ENCODE data around the gene CCSER2. TPM values are rescaled to one million over a fixed set of nuclear protein-coding genes. Genes with fewer than 3 reads are reported as not detected.
"Not testable (repeated sequence)": the region's sequence is repeated elsewhere in the genome, so short reads cannot be mapped to it uniquely, and the experiment has no call there.

Gene CCSER2, protein sequence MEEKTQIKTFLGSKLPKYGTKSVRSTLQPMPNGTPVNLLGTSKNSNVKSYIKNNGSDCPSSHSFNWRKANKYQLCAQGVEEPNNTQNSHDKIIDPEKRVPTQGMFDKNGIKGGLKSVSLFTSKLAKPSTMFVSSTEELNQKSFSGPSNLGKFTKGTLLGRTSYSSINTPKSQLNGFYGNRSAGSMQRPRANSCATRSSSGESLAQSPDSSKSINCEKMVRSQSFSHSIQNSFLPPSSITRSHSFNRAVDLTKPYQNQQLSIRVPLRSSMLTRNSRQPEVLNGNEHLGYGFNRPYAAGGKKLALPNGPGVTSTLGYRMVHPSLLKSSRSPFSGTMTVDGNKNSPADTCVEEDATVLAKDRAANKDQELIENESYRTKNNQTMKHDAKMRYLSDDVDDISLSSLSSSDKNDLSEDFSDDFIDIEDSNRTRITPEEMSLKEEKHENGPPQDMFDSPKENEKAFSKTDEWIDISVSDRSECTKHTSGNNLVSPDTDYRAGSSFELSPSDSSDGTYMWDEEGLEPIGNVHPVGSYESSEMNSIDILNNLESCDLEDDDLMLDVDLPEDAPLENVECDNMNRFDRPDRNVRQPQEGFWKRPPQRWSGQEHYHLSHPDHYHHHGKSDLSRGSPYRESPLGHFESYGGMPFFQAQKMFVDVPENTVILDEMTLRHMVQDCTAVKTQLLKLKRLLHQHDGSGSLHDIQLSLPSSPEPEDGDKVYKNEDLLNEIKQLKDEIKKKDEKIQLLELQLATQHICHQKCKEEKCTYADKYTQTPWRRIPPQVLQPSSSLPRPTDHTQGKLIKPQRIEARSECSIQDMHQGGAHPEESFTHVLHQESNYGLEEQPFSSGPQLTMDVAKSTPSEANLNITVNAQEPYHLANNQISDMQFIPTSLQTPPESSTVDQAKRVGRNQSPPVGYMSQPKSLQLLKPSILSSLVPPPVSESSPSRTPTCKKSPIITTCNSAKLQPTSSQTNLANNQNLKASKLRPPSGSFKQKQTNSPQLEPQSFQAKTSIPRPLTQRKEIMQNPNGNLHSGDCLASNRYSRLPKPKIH
- polyA plus RNA-seq (ENCODE audit: insufficient read length), result 54.6 TPM

DNA sequence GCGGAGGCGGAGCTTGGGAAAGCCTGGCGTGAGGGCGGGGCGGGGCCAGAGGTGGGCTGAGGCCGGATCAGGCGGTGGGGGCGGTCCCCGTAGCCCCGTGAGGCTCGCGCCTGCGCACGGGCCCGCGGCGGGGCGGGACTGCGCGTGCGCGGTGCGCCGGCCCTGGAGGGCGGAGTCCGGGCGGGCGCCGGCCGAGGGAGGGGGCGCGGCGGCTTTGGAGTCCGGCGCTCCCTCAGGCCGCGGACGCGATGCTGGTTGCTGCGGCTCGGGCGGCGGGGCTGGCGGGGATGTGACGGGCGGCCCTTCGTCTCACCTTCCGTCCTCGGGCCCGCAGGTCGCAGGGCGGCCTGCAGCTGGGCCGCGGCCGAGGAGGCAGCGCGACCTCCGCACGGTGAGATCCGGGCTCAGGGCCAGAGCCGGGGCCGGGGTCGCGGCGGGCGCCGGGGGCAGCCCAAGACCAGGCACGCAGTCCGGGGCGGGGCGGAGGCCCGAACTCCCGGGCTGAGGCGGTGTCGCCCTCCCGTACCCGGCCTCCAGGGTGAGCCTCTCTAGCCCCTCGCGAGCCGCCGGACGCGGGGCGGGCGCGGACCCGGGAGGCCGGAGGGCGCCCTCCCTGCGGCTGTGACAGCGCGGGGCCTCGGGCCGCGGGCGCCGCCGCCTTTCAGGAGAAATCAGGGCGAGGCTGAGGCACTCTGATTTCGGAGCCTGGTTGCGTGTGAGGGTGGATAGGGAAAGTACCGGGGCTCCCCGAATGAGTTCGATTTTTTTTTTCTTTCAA lies at the start of gene CCSER2:
Gene CCSER2 (plus strand): TSS at position 172 of the 778 bp plus-strand sequence. CDS start 42,464 bp downstream, outside the sequence.
- DNase-seq, result peak; percentile 92

DNA sequence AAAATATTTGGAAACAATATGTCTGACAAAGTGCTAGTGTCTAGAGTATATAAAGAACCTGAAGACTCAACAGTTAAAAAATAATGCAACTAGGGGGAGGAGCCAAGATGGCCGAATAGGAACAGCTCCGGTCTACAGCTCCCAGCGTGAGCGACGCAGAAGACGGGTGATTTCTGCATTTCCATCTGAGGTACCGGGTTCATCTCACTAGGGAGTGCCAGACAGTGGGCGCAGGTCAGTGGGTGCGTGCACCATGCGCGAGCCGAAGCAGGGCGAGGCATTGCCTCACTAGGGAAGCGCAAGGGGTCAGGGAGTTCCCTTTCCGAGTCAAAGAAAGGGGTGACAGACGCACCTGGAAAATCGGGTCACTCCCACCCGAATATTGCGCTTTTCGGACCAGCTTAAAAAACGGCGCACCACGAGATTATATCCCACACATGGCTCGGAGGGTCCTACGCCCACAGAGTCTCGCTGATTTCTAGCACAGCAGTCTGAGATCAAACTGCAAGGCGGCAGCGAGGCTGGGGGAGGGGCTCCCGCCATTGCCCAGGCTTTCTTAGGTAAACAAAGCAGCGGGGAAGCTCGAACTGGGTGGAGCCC lies 48.4 kb upstream of the CCSER2 start:
- not testable (repeated sequence) for DNase-seq

- DNase-seq, result no peak
Measured at GRCh38 chr10:84286695-84287094, 41.7 kb upstream of the CCSER2 start.

- no peak for DNase-seq
Measured at GRCh38 chr10:84288151-84288550, 40.2 kb upstream of the CCSER2 start.

- DNase-seq, result no peak
Measured at GRCh38 chr10:84289521-84290200, 38.7 kb upstream of the CCSER2 start.

DNA sequence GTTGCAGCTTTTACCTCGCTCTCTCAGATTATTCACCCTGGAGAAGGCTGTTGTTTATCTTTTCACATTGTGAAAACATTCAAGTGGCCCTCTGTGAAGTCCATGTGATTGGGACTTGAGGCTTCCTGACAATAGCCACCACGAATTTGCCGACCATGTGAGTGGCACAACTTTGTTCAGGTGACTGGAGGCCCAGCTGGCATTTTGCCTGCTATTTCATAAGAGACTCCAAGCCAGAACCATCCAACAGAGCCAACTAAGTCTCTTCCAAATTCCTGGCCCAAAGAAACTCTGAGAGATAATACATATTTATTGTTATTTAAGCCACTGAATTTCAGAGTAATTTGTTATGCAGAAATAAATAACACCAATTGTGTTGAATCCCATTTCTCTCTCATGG lies 38.2 kb upstream of the CCSER2 start:
- no peak for DNase-seq

DNA sequence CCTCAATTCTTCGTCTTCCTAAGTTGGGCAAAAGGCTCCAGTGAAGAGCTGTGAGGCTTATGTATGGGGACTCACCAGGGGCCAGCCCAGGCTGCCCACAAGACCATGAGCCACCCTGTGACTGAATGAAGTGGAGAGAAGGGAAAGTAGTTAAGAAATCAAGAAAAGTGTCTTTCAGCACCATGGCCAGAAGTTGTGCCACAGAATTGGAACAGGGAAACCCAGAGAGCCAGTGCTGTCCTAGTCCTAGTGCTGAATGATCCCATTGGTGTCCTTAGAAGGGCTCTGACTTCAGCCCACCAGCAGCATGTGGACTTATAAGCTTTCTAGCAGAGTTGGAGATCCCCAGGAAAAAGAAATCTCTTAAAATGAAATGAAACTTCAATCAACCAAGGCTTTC lies 37.0 kb upstream of the CCSER2 start:
- no peak for DNase-seq

DNA sequence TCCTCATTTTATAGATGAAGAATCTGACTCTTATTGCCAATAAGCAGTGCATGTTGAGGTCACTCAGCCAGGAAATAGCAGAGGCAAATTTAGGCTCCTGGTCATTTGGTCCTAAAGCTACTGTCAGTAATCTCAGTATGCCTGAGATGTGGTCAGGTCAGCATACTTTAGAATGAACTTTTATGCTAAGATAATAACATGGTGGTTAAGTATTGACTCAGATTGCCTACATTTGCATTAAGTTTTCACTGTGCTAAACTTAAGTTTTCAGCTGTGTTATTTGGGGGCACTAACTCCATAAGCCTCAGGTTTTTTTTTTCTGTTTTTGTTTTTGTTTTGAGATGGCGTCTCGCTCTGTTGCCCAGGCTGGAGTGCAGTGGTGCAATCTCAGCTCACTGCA lies 35.9 kb upstream of the CCSER2 start:
- DNase-seq, result no peak

DNA sequence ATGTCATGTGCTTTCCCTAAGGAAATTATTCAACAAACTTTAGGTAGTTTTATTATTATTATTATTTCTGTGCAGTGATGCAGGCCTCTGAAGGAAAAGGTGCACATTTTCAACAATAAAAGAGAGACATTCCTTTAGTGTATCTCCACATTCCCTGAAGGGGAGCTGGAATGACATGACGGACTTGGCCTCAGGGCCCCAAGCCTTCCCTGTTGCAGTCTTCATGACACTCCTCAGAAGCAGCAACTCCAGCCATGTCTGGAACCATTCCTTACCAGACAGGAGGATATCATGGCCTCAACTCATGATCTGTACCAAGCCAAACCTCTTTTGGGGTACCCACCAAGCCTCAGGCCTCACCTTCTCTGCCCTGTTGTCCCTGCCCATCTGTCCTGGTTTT lies 35.2 kb upstream of the CCSER2 start:
- DNase-seq, result no peak

- DNase-seq, result no peak
Measured at GRCh38 chr10:84293574-84294016, 34.8 kb upstream of the CCSER2 start.

DNA sequence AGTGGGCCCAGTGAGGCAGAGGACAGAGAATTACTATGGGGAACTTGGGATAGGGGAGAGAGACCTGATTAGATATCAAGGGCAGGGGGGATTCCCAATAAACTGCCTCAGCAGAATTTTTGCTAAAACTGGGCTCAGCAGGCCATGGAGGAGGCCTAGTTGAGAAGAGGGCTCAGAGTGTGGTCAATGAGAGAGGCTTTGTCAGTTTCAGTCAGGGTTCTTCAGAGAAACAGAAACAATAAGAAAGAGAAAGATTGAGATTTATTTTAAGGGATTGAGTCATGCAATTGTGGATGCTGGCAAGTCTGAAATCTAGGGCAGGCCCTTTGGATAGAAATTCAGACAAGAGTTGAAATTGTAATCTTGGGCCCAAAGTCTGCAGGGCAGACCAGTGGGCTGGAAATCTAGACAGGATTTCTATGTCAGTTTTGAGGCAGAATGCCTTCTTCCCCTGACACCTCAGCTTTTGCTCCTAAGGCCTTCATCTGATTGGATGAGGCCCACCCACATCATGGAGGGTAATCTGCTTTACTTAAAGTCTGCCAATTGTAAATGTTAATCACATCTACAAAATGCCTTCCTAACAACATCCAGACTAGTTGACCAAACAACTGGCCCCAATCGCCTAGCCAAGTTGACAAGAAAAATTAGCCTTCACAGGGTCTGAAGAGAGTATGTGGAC lies 33.5 kb upstream of the CCSER2 start:
- DNase-seq, result no peak

GRCh38 chr10:84296091-84296981 lies 32.1 kb upstream of the CCSER2 start:
- no peak for DNase-seq

DNA sequence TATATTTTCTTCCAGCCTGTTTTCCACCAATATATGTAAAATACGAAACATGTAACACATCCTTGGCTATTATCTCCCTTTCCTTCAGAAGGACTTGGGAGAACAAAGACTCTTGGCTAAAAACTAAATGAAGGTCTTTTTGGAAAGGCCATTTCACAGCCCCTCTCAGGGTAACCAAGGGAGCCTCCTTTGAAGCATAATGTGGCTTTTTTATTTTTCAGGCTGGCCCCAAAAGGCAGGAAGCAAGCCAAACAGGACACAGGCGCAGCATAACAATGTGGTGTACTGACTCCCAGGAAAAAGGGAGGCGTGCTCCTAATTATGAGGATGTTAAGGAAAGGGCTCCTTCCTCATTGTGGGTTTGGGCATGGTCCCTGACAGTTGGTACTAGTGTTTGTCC lies 30.3 kb upstream of the CCSER2 start:
- no peak for DNase-seq

- DNase-seq, result no peak
Measured at GRCh38 chr10:84302223-84302622, 26.2 kb upstream of the CCSER2 start.

GRCh38 chr10:84306751-84307384 lies 21.5 kb upstream of the CCSER2 start:
- no peak for DNase-seq

DNA sequence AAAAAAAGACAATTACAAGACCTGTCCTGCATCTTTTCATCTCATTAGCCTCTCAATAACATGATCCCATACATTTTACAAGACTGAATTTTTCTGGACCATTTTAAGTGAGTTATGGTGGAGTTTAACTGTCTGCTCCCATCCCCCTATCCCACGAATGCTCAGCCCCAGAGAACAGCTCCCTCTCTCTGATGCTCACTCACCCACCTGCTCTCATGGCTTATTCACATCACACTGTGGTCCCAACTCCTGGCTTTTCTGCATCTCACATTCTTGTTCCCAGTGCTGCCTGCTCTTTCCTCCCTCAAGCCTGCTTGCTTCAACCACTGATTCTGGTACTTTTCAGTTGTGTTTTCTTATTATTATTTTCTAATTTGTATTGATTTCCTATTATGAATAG lies 20.4 kb upstream of the CCSER2 start:
- no peak for DNase-seq

- DNase-seq, result no peak
Measured at GRCh38 chr10:84308481-84309304, 19.7 kb upstream of the CCSER2 start.

- DNase-seq, result no peak
Measured at GRCh38 chr10:84310470-84310869, 17.9 kb upstream of the CCSER2 start.

Data from hindlimb muscle (tissue), 1 donor.